HG03025 (cell line): ENCODE results near the gene EXOC2.

Experiments
- ATAC-seq: cut with Tn5 transposase; IDR thresholded peaks from one replicate; pipeline ENCODE4 v1.9.1; 2021; ENCODE audit warnings: mild to moderate bottlenecking, moderate library complexity; ENCODE audit not compliant: unreplicated experiment, low FRiP score

EXOC2 gene

GRCh38 chr6:548091-548490, 144.8 kb downstream of the EXOC2 start:
- ATAC-seq = no peak

GRCh38 chr6:540490-540889, 152.4 kb downstream of the EXOC2 start:
- ATAC-seq = no peak

- no peak for ATAC-seq
These were observed 155.8 kb downstream of the EXOC2 start for GRCh38 chr6:537114-537513.

- ATAC-seq = no peak
These were observed 162.5 kb downstream of the EXOC2 start for GRCh38 chr6:530425-530824.

GRCh38 chr6:528989-529388, 163.9 kb downstream of the EXOC2 start:
- no peak for ATAC-seq

GRCh38 chr6:527989-528673, 164.8 kb downstream of the EXOC2 start:
- ATAC-seq = no peak

GRCh38 chr6:524803-525202, 168.1 kb downstream of the EXOC2 start:
- ATAC-seq = no peak

GRCh38 chr6:520820-521219, 172.1 kb downstream of the EXOC2 start:
- no peak for ATAC-seq

GRCh38 chr6:518218-518617, 174.7 kb downstream of the EXOC2 start:
- ATAC-seq = no peak

- ATAC-seq = no peak
These were observed 176.7 kb downstream of the EXOC2 start for GRCh38 chr6:516213-516612.

- no peak for ATAC-seq
These were observed 177.7 kb downstream of the EXOC2 start for GRCh38 chr6:515267-515666.

GRCh38 chr6:514396-514978, 178.5 kb downstream of the EXOC2 start:
- ATAC-seq = no peak

GRCh38 chr6:513961-514360, 179.0 kb downstream of the EXOC2 start:
- no peak for ATAC-seq

- no peak for ATAC-seq
These were observed 179.9 kb downstream of the EXOC2 start for GRCh38 chr6:513058-513457.

GRCh38 chr6:511488-512137, 181.3 kb downstream of the EXOC2 start:
- no peak for ATAC-seq

GRCh38 chr6:509676-510075, 183.3 kb downstream of the EXOC2 start:
- no peak for ATAC-seq

GRCh38 chr6:508614-509013, 184.3 kb downstream of the EXOC2 start:
- no peak for ATAC-seq

GRCh38 chr6:508006-508405, 184.9 kb downstream of the EXOC2 start:
- ATAC-seq = no peak

- no peak for ATAC-seq
These were observed 185.9 kb downstream of the EXOC2 start for GRCh38 chr6:506920-507622.

GRCh38 chr6:506508-506907, 186.4 kb downstream of the EXOC2 start:
- ATAC-seq = no peak

GRCh38 chr6:505374-505773, 187.6 kb downstream of the EXOC2 start:
- ATAC-seq = no peak
